GM19035 (cell line): ENCODE measurements around the gene FA2H.
"Not testable (repeated sequence)": the region's sequence is repeated elsewhere in the genome, so short reads cannot be mapped to it uniquely, and the experiment has no call there.

Experiments used
- ATAC-seq: cut with Tn5 transposase; IDR thresholded peaks from one replicate; pipeline ENCODE4 v1.9.1; 2021; ENCODE audit not compliant: unreplicated experiment

Gene FA2H

GRCh38 chr16:74725651-74726455 lies 48.8 kb downstream of the FA2H start:
- ATAC-seq, result no peak

GRCh38 chr16:74724820-74725549 lies 49.6 kb downstream of the FA2H start:
- no peak for ATAC-seq

GRCh38 chr16:74723256-74723655 lies 51.4 kb downstream of the FA2H start:
- no peak for ATAC-seq

- ATAC-seq, result not testable (repeated sequence)
These were observed 52.5 kb downstream of the FA2H start for GRCh38 chr16:74722156-74722555.

- no peak for ATAC-seq
These were observed 52.9 kb downstream of the FA2H start for GRCh38 chr16:74721716-74722115.

GRCh38 chr16:74720579-74720978 lies 54.0 kb downstream of the FA2H start:
- ATAC-seq, result no peak

- no peak for ATAC-seq
These were observed 55.6 kb downstream of the FA2H start for GRCh38 chr16:74718741-74719610.

- no peak for ATAC-seq
These were observed 56.5 kb downstream of the FA2H start for GRCh38 chr16:74718140-74718539.

GRCh38 chr16:74717367-74717766 lies 57.3 kb downstream of the FA2H start:
- ATAC-seq, result no peak

GRCh38 chr16:74716355-74716754 lies 58.3 kb downstream of the FA2H start:
- no peak for ATAC-seq

- ATAC-seq, result no peak
These were observed 60.7 kb downstream of the FA2H start for GRCh38 chr16:74713876-74714275.

GRCh38 chr16:74713325-74713724 lies 61.3 kb downstream of the FA2H start:
- no peak for ATAC-seq

- no peak for ATAC-seq
These were observed 62.7 kb downstream of the FA2H start for GRCh38 chr16:74711938-74712337.

GRCh38 chr16:74710401-74710800 lies 64.2 kb downstream of the FA2H start:
- no peak for ATAC-seq

GRCh38 chr16:74709441-74709877 lies 65.2 kb downstream of the FA2H start:
- ATAC-seq, result peak; percentile 83

GRCh38 chr16:74700438-74701225 lies 74.0 kb downstream of the FA2H start, which contains the start of gene MLKL:
Gene MLKL (minus strand): TSS chr16:74700862. CDS start chr16:74695757, 5,105 bp downstream.
- ATAC-seq, result peak; percentile 51

GRCh38 chr16:74700116-74700437 lies 74.5 kb downstream of the FA2H start:
- ATAC-seq, result no peak

- ATAC-seq, result no peak
These were observed 75.0 kb downstream of the FA2H start for GRCh38 chr16:74699666-74700065.

GRCh38 chr16:74698222-74698621 lies 76.4 kb downstream of the FA2H start:
- no peak for ATAC-seq
